GM06990 (cell line): ENCODE data around the gene DSCAML1.

Experiments
- DNase-seq: peaks from one replicate; pipeline ENCODE4 v3.0.0-alpha.2; 2011; ENCODE audit not compliant: insufficient read length; ENCODE audit errors: extremely low read depth
- H3K27me3 ChIP-seq: replicated peaks from 2 replicates; pipeline ENCODE4 v1.6.0; 2011; ENCODE audit warnings: low read length; ENCODE audit not compliant: control insufficient read depth, insufficient read depth
- H3K36me3 ChIP-seq: 2 replicates; pipeline ENCODE4 v1.5.1; 2011; ENCODE audit warnings: low read length; ENCODE audit not compliant: control insufficient read depth, insufficient read depth
- H3K4me3 ChIP-seq: replicated peaks from 2 replicates; pipeline ENCODE4 v1.5.1; 2011; ENCODE audit warnings: low read depth, mild to moderate bottlenecking, control low read depth, low read length
- CTCF ChIP-seq: IDR thresholded peaks from 2 replicates; pipeline ENCODE4 v1.5.1; 2011; ENCODE audit warnings: low read length, control low read depth, mild to moderate bottlenecking, inconsistent platforms; ENCODE audit not compliant: insufficient read depth, poor library complexity, severe bottlenecking

The DSCAML1 gene

DNA sequence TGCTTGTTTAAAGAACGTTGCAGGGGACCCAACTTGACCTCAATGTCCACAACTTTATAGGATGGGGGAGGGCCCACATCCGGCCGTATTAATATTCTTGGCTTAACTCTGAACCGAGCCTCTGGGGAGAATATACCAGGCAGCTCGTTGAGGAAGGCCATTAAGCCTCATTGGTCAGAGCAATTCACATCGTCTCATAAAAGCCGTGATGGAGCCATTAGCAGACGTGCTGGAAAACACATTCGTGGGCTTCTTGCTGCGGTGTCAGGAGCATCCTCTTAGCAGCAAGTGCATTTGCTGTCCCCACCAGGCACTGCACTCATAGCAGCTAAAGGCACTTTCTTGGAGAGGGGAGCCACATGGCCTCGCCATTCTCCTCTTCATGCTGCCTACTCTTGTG lies 14.9 kb downstream of the DSCAML1 start:
- no peak overlapping the region for H3K4me3 ChIP-seq
- no peaks in the 10 kb centered on the region; the same call in none of the 2 replicates for H3K27me3 ChIP-seq
- DNase-seq: no peak
- no peaks in the 10 kb centered on the region for H3K36me3 ChIP-seq
- TF ChIP-seq CTCF: no peak

GRCh38 chr11:117781627-117782026 lies 15.4 kb downstream of the DSCAML1 start:
- H3K27me3 ChIP-seq: peaks cover 3% of the 10 kb centered on the region
- H3K36me3 ChIP-seq: no peaks in the 10 kb centered on the region
- TF ChIP-seq CTCF: no peak
- no peak for DNase-seq
- H3K4me3 ChIP-seq: no peak overlapping the region

DNA sequence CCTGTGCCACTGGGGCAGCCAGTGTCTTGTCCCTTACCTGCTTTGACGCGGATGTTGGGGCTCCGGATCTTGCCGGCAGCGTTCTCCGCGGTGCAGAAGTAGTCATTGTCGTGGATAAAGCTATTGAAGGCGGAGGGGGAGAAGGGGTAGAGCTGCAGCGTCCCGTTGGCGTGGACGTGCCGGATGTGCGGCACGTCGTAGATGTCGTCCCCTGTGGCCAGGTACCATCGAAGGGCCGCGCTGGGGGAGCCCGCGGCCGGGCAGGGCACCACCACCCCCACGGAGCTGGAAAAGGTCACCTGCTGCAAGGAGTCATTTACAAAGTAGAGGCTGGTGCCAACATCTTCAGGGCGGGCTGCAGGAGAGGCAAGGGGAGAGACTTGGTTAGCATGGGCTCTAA lies 16.6 kb downstream of the DSCAML1 start:
- H3K36me3 ChIP-seq: no peaks in the 10 kb centered on the region
- no peak overlapping the region for H3K4me3 ChIP-seq
- no peak for DNase-seq
- peaks cover 4% of the 10 kb centered on the region for H3K27me3 ChIP-seq
- no peak for TF ChIP-seq CTCF

DNA sequence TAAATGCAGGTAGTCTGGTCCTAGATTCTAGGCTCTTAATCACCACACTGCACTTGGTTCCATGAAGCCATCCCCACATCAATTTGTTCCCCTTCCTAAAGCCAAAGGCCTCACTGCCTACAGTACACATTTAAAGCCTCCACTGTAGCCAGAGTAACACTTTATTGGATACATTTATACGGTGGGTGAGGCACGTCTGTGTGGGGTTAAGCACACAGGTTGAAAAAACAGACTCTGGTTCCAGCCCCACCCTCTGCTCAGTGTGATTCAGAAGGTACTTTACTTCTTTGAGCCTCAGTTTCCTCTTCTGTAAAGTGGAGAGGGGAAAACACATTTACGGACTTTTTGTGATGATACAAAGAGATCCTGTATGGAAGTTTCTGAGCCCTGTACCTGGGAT lies 22.5 kb downstream of the DSCAML1 start:
- H3K4me3 ChIP-seq: no peak overlapping the region
- no peak for DNase-seq
- peaks cover 5% of the 10 kb centered on the region for H3K27me3 ChIP-seq
- H3K36me3 ChIP-seq: no peaks in the 10 kb centered on the region
- no peak for TF ChIP-seq CTCF

DNA sequence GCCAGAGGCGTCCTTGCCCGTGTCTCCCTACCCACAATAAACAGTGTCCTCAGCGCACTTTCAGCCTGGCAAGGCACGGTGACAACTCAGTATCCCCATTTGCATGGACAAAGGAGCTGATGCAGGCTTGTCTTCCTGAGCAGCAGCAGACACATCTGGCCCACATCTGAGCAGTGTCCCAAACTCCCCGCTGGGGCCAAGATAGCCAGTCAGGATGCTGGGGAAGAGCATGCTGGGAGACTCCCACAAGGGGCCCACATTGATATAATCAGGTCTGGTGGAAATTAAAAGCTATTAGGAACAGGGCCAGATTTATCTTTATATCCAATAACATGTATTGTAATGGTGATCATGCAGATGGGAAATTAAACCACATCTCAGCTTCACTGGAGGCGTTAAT lies 24.7 kb downstream of the DSCAML1 start:
- Histone ChIP-seq H3K36me3 (no peaks in the 10 kb centered on the region), H3K4me3 (no peak overlapping the region), H3K27me3 (peaks cover 5% of the 10 kb centered on the region)
- DNase-seq: no peak
- no peak for TF ChIP-seq CTCF

DNA sequence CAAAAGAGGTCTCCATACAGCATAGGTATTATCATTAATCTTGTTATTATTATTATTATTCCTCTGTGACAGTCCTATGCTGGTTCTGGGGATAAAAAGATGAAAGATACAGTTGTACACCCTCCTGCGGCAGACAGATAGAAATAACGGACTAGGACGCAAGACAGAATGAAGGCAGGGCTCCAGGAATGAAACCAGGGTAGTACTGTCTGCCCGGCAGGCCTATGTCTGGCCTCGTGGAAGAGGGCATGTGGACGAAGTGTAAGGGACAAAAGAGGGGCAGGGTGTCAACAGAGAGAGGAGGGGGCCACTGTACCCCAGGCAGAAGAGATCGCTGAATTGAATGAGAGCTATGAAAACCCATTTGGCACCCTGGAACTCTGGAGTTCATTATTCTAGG lies 25.2 kb downstream of the DSCAML1 start:
- no peak for TF ChIP-seq CTCF
- Histone ChIP-seq H3K36me3 (no peaks in the 10 kb centered on the region), H3K27me3 (peaks cover 4% of the 10 kb centered on the region)

More for the DNA sequence above, 25.2 kb downstream of the DSCAML1 start:
- DNase-seq: no peak
- H3K4me3 ChIP-seq: no peak overlapping the region
